HepG2 (cell line): ENCODE data around the gene ARL17B. TPM values are rescaled to one million over a fixed set of nuclear protein-coding genes. Genes with fewer than 3 reads are reported as not detected.
"Not testable (repeated sequence)": the region's sequence is repeated elsewhere in the genome, so short reads cannot be mapped to it uniquely, and the experiment has no call there.

ENCODE experiments used
- ATAC-seq: fragments of 200-7000 bp; cut with Tn5 transposase; 3 replicates; pipeline ENCODE4 v1.9.1; 2020; ENCODE audit warnings: mild to moderate bottlenecking, moderate library complexity
- BruUV-seq: library from RNA; stranded (reverse); fragments of 400-500 nt; replicated peaks from 2 replicates; lab custom pipeline; 2021; lab: Mats Ljungman, UMichigan
- CTCF ChIA-PET: fragments of 300-600 bp; formaldehyde crosslinking; extraction: SDS; loops from one replicate; lab custom pipeline; 2021; ENCODE audit warnings: low total read pairs, inconsistent platforms, low intra/inter-chr PET ratio; lab: Yijun Ruan, JAX
- POLR2A ChIA-PET: fragments of 350-600 bp; sonication (Branson Sonifier 250); formaldehyde crosslinking; loops from one replicate; lab custom pipeline; 2020; ENCODE audit warnings: antibody characterized with exemption, inconsistent platforms; lab: Yijun Ruan, JAX
- DNase-seq: peaks from one replicate; pipeline ENCODE4 v3.0.0-alpha.2; 2015; ENCODE audit warnings: low spot score
- FAIRE-seq: peaks from 3 replicates; lab custom pipeline; 2011; peaks lifted over from hg19 to GRCh38; lab: Jason Lieb, UNC
- H2AFZ ChIP-seq: one replicate; pipeline ENCODE4 v1.6.1; 2011; ENCODE audit warnings: low read length, inconsistent platforms
- H3K27ac ChIP-seq: fragments of 300-600 bp; 3 replicates; pipeline ENCODE4 v1.8.0; 2011; ENCODE audit warnings: mixed run types, mild to moderate bottlenecking, mixed read lengths, low read length, inconsistent platforms; ENCODE audit not compliant: insufficient read depth; ENCODE audit errors: extremely low read length
- H3K27me3 ChIP-seq, 2 experiments: fragments of 200-600 bp in 1 of 2; 2 replicates in 1 of 2; 3 replicates in 1 of 2; pipeline versions ENCODE4 v1.6.0 to v1.8.0; 2011; ENCODE audit warnings: low read length in 2 of 2, mild to moderate bottlenecking in 2 of 2, moderate library complexity in 2 of 2, inconsistent platforms in 1 of 2; ENCODE audit not compliant: insufficient read depth in 2 of 2, control insufficient read depth in 1 of 2
- H3K36me3 ChIP-seq, 2 experiments: fragments of 200-600 bp in 1 of 2; replicated peaks in 1 of 2; 2 replicates in 1 of 2; 3 replicates in 1 of 2; pipeline versions ENCODE4 v1.5.1 to v1.8.0; 2011; ENCODE audit warnings: low read length in 2 of 2, inconsistent platforms in 1 of 2; ENCODE audit not compliant: insufficient read depth in 2 of 2, control insufficient read depth in 1 of 2
- H3K4me1 ChIP-seq: 2 replicates; pipeline ENCODE4 v1.5.1; 2012; ENCODE audit warnings: low read length, inconsistent platforms; ENCODE audit not compliant: insufficient read depth
- H3K4me2 ChIP-seq: 2 replicates; pipeline ENCODE4 v1.6.0; 2011; ENCODE audit warnings: low read depth, low read length, inconsistent platforms
- H3K4me3 ChIP-seq, 3 experiments: fragments of 200-600 bp in 1 of 3; sonication (generic), shearing (Covaris generic) in 1 of 3; replicated peaks in 1 of 3; 2 replicates each; pipeline ENCODE4 v1.5.1; 2011 to 2016; ENCODE audit warnings: low read length in 3 of 3, inconsistent platforms in 2 of 3, low read depth in 2 of 3, mild to moderate bottlenecking in 2 of 3, control low read depth in 1 of 3, mixed read lengths in 1 of 3; ENCODE audit not compliant: insufficient read depth in 1 of 3
- H3K79me2 ChIP-seq: one replicate; pipeline ENCODE4 v1.6.1; 2011; ENCODE audit warnings: low read length, inconsistent platforms; ENCODE audit not compliant: insufficient read depth
- H3K9ac ChIP-seq: 2 replicates; pipeline ENCODE4 v1.6.0; 2011; ENCODE audit warnings: mild to moderate bottlenecking, low read depth, low read length, inconsistent platforms; ENCODE audit not compliant: insufficient read depth
- H3K9me3 ChIP-seq: 2 replicates; pipeline ENCODE4 v1.5.1; 2012; ENCODE audit warnings: mild to moderate bottlenecking, low read length
- H4K20me1 ChIP-seq: 2 replicates; pipeline ENCODE4 v1.6.0; 2011; ENCODE audit warnings: inconsistent platforms, mild to moderate bottlenecking, low read length, moderate library complexity; ENCODE audit not compliant: insufficient read depth
- WGBS: methylation state at CpG from one replicate; pipeline ENCODE4 v1.1.6; 2017; ENCODE audit warnings: low lambda C conversion rate; 5-methylcytosine and 5-hydroxymethylcytosine counted together
- in situ Hi-C: cut with HindIII; loops from 2 replicates; pipeline ENCODE4 v1.10.0; 2017; ENCODE audit warnings: low pct_unique_long_range_greater_than_20kb; ENCODE audit not compliant: extremely low pct_ligation_motif_present
- intact Hi-C: fragments of 100-400 bp; cut with micrococcal nuclease; formaldehyde crosslinking; loops from one replicate; pipeline ENCODE4 v1.10.0; 2022; ENCODE audit not compliant: unreplicated experiment
- polyA plus RNA-seq, 8 experiments: library from polyadenylated mRNA; depleted of rRNA in 3 of 8; stranded (reverse) in 7 of 8; unstranded in 1 of 8; fragments of >200 nt; fragmentation: Illumina TruSeq in 4 of 8; extraction: Trizol in 4 of 8; gene quantifications; 2 replicates each; pipeline versions ENCODE4 v1.2.1 to v1.2.3, GENCODE V29; 2011 to 2016; ENCODE audit warnings: low read depth in 4 of 8, missing spikeins in 1 of 8, mixed read lengths in 1 of 8; ENCODE audit not compliant: insufficient read depth in 1 of 8
- total RNA-seq, 5 experiments: library from RNA; depleted of rRNA; stranded (reverse); fragments of >200 nt; fragmentation: Illumina TruSeq; extraction: Trizol; gene quantifications; 2 replicates each; pipeline ENCODE4 v1.2.3, GENCODE V29; 2016; ENCODE audit warnings: low read depth in 1 of 5

Gene ARL17B
- total and polyA plus RNA-seq, 2 of the 13 experiments (the other 11 are each of a cell fraction or from before 2014, with no cell fraction given), result 14.2 to 25.8 TPM

DNA sequence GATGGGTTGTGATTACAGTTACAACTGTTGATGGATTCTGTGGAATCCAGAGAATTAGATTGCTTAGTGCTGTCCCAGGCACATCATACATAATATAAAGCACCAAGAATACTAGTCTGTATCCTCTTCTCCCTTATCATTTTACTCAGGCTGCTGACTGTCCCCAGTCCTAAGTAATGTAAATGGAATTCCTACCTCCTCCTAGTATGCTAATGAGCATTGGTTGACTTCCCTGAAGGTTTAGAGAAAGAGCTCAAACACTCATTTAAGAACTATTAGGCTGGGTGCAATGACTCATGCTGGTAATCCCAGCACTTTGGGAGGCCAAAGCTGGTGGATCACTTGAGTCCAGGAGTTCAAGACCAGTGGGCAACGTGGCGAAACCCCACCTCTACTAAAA, 48.3 kb upstream of the ARL17B start:
- BruUV-seq, H2AFZ ChIP-seq, H4K20me1 ChIP-seq, ATAC-seq, H3K4me2 ChIP-seq, H3K4me3 ChIP-seq, H3K36me3 ChIP-seq, intact Hi-C loops, H3K9ac ChIP-seq, H3K27me3 ChIP-seq, CTCF ChIA-PET, FAIRE-seq, H3K4me1 ChIP-seq, POLR2A ChIA-PET, in situ Hi-C loops, H3K79me2 ChIP-seq, H3K27ac ChIP-seq, DNase-seq, H3K9me3 ChIP-seq: not testable (repeated sequence)
- WGBS, result no CpG with 5 or more reads among the region's 2 CpGs

- not testable (repeated sequence) for BruUV-seq
- WGBS, result no CpG with 5 or more reads among the region's 5 CpGs
These were observed 45.6 kb upstream of the ARL17B start for GRCh38 chr17:46407155-46407554.

DNA sequence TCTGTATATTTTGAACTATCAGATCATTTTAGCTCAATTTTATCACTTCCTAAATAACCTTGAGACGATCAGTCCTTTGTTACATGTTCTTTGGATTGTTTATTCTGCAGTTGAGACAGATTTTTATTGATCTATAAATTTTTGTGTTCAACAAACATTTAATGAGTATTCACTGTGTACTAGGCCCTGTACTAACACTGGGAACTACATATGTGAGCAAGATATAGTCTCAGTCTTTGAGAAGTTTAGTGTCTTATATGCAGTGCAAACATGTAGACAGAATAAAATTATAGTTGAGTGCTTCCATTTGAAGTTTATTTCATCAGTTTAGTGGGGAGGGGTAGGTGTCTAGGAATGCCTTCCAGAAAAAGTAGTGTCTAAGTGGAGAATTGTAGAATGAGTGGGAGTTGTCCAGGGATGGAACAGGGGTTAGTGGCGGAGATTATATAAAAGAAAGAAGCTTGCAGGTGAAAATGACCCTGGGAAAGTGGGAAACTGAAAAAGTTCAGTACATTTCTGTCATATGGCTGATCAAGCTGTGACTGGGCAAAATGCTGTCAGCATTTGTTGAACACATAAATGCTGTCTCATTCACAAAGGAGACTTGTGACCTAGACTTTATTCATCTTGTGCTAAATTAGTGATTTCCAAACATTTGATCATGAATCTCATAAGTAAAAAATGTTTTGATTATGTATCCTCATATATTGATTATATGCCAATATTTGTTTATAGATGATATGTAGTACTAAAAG, 39.6 kb upstream of the ARL17B start:
- WGBS, result 100% methylated on average over 1 of the region's 2 CpGs
- FAIRE-seq, H3K4me1 ChIP-seq, H3K36me3 ChIP-seq, DNase-seq, H3K27me3 ChIP-seq, H3K79me2 ChIP-seq, CTCF ChIA-PET, POLR2A ChIA-PET, in situ Hi-C loops, H2AFZ ChIP-seq, intact Hi-C loops, H3K9ac ChIP-seq, H3K27ac ChIP-seq, H3K4me2 ChIP-seq, H3K9me3 ChIP-seq, H4K20me1 ChIP-seq, H3K4me3 ChIP-seq, ATAC-seq: not testable (repeated sequence)
- BruUV-seq, result TSS peak; percentile 65

More at GRCh38 chr17:46407155-46407554, 45.6 kb upstream of the ARL17B start:
- H3K27me3 ChIP-seq, DNase-seq, POLR2A ChIA-PET, H3K9ac ChIP-seq, H2AFZ ChIP-seq, ATAC-seq, intact Hi-C loops, H4K20me1 ChIP-seq, H3K27ac ChIP-seq, H3K4me1 ChIP-seq, in situ Hi-C loops, FAIRE-seq, H3K4me2 ChIP-seq, H3K9me3 ChIP-seq, CTCF ChIA-PET, H3K4me3 ChIP-seq, H3K79me2 ChIP-seq, H3K36me3 ChIP-seq: not testable (repeated sequence)

- BruUV-seq, ATAC-seq, H3K4me1 ChIP-seq, in situ Hi-C loops, H3K9ac ChIP-seq, H3K4me2 ChIP-seq, H3K79me2 ChIP-seq, DNase-seq, H3K27ac ChIP-seq, H3K27me3 ChIP-seq, POLR2A ChIA-PET, H2AFZ ChIP-seq, H3K4me3 ChIP-seq, intact Hi-C loops, CTCF ChIA-PET, H3K9me3 ChIP-seq, FAIRE-seq, H4K20me1 ChIP-seq, H3K36me3 ChIP-seq: not testable (repeated sequence)
- no CpG with 5 or more reads among the region's 3 CpGs for WGBS
These were observed 39.0 kb upstream of the ARL17B start for GRCh38 chr17:46400543-46400942.
